Duodenal mucosa (tissue), 2 donors: ENCODE results near the gene ZGRF1.
A peak's percentile ranks its signal among the peaks of the same experiment; 100 is the strongest.
"Not testable (repeated sequence)": the region's sequence is repeated elsewhere in the genome, so short reads cannot be mapped to it uniquely, and the experiment has no call there.

ENCODE experiments used
- H3K27ac ChIP-seq: one replicate; pipeline ENCODE4 v1.7.0; 2013; ENCODE audit warnings: low read depth, low read length
- H3K27me3 ChIP-seq, 2 donors: one replicate each; pipeline ENCODE4 v1.7.0; 2013; ENCODE audit warnings: low read length in 2 of 2, control low read depth in 1 of 2; ENCODE audit not compliant: insufficient read depth in 2 of 2, control insufficient read depth in 1 of 2
- H3K36me3 ChIP-seq, 2 donors: one replicate each; pipeline ENCODE4 v1.7.0; 2013; ENCODE audit warnings: low read length in 2 of 2, control low read depth in 1 of 2; ENCODE audit not compliant: insufficient read depth in 2 of 2, control insufficient read depth in 1 of 2
- H3K4me1 ChIP-seq, 2 donors: one replicate each; pipeline ENCODE4 v1.7.0; 2013; ENCODE audit warnings: low read length in 2 of 2, control low read depth in 1 of 2; ENCODE audit not compliant: insufficient read depth in 2 of 2, control insufficient read depth in 1 of 2
- H3K4me3 ChIP-seq, 2 donors: one replicate each; pipeline ENCODE4 v1.7.0; 2013; ENCODE audit warnings: low read length in 2 of 2, low read depth in 1 of 2
- H3K9ac ChIP-seq, 2 donors: one replicate each; pipeline ENCODE4 v1.7.0; 2013; ENCODE audit warnings: low read length in 2 of 2, low read depth in 1 of 2
- H3K9me3 ChIP-seq, 2 donors: one replicate each; pipeline ENCODE4 v1.7.0; 2013; ENCODE audit warnings: low read length in 2 of 2, control low read depth in 1 of 2; ENCODE audit not compliant: control insufficient read depth in 1 of 2

Gene ZGRF1, protein sequence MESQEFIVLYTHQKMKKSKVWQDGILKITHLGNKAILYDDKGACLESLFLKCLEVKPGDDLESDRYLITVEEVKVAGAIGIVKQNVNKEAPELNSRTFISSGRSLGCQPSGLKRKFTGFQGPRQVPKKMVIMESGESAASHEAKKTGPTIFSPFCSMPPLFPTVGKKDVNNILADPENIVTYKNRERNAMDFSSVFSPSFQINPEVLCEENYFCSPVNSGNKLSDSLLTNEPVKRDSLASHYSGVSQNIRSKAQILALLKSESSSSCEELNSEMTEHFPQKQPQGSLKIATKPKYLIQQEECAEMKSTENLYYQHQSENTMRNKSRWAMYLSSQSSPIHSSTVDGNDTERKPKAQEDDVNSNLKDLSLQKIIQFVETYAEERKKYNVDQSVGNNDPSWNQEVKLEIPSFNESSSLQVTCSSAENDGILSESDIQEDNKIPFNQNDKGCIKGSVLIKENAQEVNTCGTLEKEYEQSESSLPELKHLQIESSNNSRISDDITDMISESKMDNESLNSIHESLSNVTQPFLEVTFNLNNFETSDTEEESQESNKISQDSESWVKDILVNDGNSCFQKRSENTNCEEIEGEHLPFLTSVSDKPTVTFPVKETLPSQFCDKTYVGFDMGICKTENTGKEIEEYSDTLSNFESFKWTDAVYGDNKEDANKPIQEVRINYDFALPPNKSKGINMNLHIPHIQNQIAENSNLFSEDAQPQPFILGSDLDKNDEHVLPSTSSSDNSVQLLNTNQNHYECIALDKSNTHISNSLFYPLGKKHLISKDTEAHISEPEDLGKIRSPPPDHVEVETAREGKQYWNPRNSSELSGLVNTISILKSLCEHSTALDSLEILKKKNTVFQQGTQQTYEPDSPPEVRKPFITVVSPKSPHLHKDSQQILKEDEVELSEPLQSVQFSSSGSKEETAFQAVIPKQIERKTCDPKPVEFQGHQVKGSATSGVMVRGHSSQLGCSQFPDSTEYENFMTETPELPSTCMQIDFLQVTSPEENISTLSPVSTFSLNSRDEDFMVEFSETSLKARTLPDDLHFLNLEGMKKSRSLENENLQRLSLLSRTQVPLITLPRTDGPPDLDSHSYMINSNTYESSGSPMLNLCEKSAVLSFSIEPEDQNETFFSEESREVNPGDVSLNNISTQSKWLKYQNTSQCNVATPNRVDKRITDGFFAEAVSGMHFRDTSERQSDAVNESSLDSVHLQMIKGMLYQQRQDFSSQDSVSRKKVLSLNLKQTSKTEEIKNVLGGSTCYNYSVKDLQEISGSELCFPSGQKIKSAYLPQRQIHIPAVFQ (N-terminal part only)

DNA sequence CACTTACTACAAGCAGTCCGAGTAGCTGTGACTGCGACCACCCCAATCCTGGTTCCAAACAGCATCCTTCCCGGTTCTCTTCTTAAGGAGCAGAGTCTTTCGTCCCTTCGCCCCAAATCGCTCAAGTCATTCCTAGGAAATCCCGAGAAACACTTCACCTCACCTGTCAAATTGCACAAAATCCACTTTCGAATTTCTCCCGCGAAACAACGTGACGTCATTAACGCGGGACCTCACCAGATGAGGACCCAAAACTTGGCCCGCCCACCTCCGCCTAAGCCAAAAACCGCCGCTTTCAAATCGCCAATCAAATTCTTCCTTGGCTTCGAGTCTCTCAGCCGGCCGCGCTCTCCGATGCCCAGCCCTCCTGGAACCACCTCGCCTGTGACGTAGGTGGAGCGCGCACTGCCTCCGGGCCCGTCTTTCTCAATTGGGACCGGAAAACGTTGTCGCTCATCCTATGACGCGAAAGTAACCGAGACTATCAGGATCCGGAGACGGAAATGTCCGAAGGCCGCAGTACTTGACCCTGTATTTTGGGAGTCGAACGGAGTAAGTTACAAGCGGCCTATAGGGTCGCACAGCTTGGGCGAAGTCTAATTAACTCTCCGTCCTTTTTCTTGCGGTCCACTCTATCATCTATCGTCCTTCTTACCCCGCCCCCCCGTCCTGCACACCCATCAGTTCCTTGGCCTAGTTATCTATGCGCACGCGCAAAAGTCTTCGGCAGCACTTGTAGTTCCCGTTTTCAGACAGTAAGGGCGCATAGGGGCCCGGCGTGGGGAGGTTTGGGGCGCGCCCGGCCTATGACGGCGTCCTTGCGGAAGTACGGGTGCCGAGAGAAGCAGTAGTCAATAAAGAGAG lies at the start of gene ZGRF1, which contains the start of gene LARP7:
TSS of gene ZGRF1 (minus strand) at position 222 of the 864 bp plus-strand sequence. CDS start 3,733 bp downstream, outside the sequence.
TSS of gene LARP7 (plus strand) at position 456 of the 864 bp plus-strand sequence. CDS start 7,527 bp downstream, outside the sequence.
- H3K4me1 ChIP-seq, result peaks cover 0 to 15% of the 10 kb centered on the region in 2 donors
- no peaks in the 10 kb centered on the region for H3K27me3 ChIP-seq
- H3K9me3 ChIP-seq, result no peaks in the 10 kb centered on the region
- H3K36me3 ChIP-seq, result no peaks in the 10 kb centered on the region
- H3K27ac ChIP-seq, result peak within 1 kb of the TSS; percentile 96
- H3K4me3 ChIP-seq, result peak within 1 kb of the TSS; percentile 84 to 98
- peak within 1 kb of the TSS; percentile 84 to 96 for H3K9ac ChIP-seq

DNA sequence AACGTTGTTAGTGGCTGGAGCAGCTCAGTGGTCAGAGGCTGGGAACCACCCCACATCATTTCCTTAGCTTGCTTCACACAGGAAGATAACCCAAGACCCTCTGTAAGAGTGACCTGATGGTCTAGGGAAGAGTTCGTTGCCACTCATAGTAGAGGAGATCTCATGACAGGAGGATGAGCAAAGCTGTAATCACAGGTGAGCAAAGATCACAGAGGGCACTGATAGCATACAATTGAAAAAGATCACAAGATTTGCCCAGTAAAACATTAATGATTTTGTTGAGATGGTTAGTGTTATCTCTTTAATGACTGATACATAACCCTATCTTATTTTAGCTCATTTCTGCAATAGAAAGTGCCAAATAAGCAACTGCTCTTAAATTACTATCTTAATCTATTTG lies 44.3 kb upstream of the ZGRF1 start:
- Histone ChIP-seq H3K9ac (no peak overlapping the region), H3K9me3 (no peaks in the 10 kb centered on the region), H3K4me3 (no peak overlapping the region), H3K27ac (no peak overlapping the region), H3K27me3 (no peaks in the 10 kb centered on the region), H3K36me3 (no peaks in the 10 kb centered on the region), H3K4me1 (no peaks in the 10 kb centered on the region)

DNA sequence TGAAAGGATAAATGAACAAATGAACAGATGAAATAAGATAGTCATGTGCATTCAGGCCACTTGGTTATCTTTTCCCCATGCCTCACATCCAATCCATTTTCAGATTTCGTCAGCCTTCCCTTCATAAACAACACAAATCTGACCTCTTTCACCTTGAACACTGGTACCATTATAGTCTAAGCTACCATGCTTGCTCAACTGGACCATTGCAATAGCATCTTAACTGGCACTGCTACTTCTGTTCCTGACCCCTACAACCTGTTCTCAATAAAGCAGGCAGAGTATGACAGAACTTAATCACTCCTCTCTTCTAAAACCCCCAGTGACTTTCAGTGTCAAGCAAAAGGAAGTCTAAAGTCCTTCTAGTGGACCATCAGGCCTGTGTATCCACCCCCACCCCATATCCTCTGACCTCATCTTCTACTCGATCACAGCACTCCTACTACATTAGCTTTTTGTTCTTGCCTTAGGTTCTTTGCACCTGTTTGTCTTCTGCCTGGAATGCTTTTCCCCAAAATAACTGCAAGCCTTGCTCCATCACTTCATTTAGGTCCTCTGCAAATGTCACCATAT lies 40.9 kb upstream of the ZGRF1 start:
- Histone ChIP-seq H3K4me3 (no peak overlapping the region), H3K9me3 (no peaks in the 10 kb centered on the region), H3K27me3 (no peaks in the 10 kb centered on the region)

DNA sequence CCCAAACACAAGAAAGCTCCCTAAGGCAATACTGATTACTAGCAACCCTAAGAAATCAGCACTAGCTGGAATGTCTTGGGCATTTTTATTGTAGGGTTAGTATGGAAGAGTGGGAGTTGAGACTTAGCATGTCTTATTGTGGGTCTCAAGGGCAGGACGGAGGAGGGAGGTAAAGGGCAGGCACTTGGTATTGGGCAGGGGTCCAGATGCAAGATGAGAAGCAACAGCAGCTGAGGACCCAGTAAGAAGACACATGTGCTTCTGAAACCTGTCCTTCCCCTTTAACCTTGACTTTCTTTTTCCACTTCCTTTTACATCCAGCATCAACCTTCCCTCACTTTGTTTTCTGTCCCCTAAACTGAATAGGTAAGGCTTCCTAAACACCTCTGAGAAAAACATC lies 37.7 kb upstream of the ZGRF1 start:
- H3K9me3 ChIP-seq, result no peaks in the 10 kb centered on the region
- H3K4me3 ChIP-seq, result no peak overlapping the region
- H3K9ac ChIP-seq, result no peak overlapping the region
- H3K4me1 ChIP-seq, result no peaks in the 10 kb centered on the region
- H3K36me3 ChIP-seq, result no peaks in the 10 kb centered on the region
- H3K27ac ChIP-seq, result no peak overlapping the region
- H3K27me3 ChIP-seq, result no peaks in the 10 kb centered on the region

More for the DNA sequence above, 40.9 kb upstream of the ZGRF1 start:
- H3K9ac ChIP-seq, result no peak overlapping the region
- H3K36me3 ChIP-seq, result no peaks in the 10 kb centered on the region
- no peak overlapping the region for H3K27ac ChIP-seq
- no peaks in the 10 kb centered on the region for H3K4me1 ChIP-seq

DNA sequence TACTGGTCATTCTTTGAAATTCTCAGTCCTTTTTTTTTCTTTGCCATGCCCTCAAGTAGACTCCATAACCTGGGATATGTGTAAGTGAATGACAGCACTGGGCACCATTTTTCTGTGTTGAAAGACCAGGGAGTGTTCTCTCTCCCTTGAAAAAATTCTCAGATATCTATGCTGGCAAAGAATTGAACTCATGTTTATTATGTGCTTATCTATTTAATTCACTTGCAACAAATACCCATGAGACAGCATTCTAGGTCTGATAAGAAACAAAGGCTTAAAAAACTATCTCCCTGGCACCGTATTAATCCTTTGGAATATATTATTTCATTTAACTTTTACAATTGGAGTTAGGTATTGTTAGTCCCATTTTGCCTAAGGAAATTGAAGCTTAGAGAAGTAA lies 37.0 kb upstream of the ZGRF1 start:
- Histone ChIP-seq H3K9me3 (no peaks in the 10 kb centered on the region), H3K9ac (no peak overlapping the region), H3K27ac (no peak overlapping the region), H3K36me3 (no peaks in the 10 kb centered on the region), H3K4me1 (no peaks in the 10 kb centered on the region), H3K4me3 (no peak overlapping the region), H3K27me3 (no peaks in the 10 kb centered on the region)

DNA sequence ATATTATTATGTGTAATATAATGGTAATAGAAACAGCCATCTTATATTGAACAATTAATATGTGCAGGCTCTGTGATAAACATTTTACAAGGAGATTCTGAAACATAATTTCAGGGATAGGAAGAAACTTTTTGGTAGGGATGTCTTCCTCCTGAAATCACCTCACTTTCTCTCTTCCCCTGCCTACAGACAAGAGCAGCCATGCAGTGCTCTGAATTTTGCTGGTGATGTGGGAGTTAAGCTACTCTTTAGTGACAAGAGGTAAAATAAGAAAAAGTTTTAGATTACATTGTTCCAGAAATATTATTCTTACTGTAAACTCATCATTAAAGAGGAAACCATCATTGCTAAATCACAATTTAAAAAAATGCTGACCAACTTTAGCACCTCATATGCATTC lies 36.4 kb upstream of the ZGRF1 start:
- Histone ChIP-seq H3K9ac (no peak overlapping the region), H3K27ac (no peak overlapping the region), H3K36me3 (no peaks in the 10 kb centered on the region), H3K9me3 (no peaks in the 10 kb centered on the region), H3K4me1 (no peaks in the 10 kb centered on the region), H3K27me3 (no peaks in the 10 kb centered on the region), H3K4me3 (no peak overlapping the region)

DNA sequence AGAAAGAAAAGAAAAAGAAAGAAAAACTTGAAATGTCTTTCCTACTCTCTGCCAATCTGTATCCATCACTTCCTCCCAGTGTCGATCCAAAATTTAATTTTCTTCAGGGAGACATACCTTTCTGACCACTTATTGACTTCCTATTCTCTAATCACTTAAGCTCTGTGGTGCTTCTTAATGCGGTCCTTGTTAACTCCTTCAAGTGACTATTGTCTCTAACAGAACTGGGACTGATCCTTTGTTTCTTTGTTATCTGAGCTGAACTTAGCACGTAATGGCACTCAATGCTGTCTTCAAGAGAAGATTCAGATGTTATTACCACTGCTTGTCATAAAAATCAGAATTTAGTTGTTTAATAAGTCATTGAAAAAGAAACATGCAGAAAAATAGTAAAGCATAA lies 31.4 kb upstream of the ZGRF1 start:
- Histone ChIP-seq H3K27me3 (no peaks in the 10 kb centered on the region), H3K36me3 (no peaks in the 10 kb centered on the region), H3K4me1 (no peaks in the 10 kb centered on the region), H3K4me3 (no peak overlapping the region), H3K9me3 (no peaks in the 10 kb centered on the region), H3K27ac (no peak overlapping the region), H3K9ac (no peak overlapping the region)

DNA sequence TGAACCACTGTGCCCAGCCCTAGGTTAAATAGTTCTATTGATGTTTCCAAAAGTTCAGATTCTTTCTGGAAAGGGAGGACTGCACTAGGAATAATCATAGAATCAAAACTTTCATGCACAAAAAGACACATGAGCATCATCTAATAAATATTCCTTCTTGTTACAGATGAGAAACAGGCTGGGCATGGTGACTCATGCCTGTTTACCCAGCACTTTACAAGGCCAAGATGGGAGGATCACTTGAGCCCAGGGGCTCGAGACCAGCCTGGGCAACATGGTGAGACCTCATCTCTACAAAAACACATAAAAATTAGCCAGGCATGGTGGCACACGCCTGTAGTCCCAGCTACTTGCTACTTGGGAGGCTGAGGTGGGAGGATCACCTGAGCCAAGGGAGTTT lies 27.9 kb upstream of the ZGRF1 start:
- no peaks in the 10 kb centered on the region for H3K4me1 ChIP-seq
- H3K9me3 ChIP-seq, result no peaks in the 10 kb centered on the region
- H3K4me3 ChIP-seq, result no peak overlapping the region
- H3K27me3 ChIP-seq, result no peaks in the 10 kb centered on the region
- no peak overlapping the region for H3K27ac ChIP-seq
- H3K9ac ChIP-seq, result no peak overlapping the region
- no peaks in the 10 kb centered on the region for H3K36me3 ChIP-seq

DNA sequence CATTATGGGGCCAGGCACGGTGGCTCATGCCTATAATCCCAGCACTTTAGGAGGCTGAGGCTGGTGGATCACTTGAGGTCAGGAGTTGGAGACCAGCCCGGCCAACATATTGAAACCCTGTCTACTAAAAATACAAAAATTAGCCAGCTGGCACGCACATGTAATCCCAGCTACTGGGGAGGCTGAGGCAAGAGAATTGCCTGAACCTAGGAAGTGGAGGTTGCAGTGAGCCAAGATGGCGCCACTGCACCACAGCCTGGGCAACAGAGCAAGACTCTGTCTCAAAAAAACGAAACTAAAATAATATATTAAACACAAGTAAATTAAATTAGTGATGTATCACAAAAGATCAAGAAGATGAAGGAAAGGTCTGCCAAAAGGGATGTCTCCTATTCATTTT lies 19.4 kb upstream of the ZGRF1 start:
- not testable (repeated sequence) for H3K9me3 ChIP-seq, H3K27ac ChIP-seq, H3K27me3 ChIP-seq, H3K4me3 ChIP-seq, H3K9ac ChIP-seq, H3K4me1 ChIP-seq
- H3K36me3 ChIP-seq, result peaks cover 25 to 50% of the 10 kb centered on the region in 2 donors
